Left lung (tissue), 10 donors: ENCODE data around the gene VSTM4. TPM values are rescaled to one million over a fixed set of nuclear protein-coding genes. Genes with fewer than 3 reads are reported as not detected.

Experiments used
- ATAC-seq: fragments of 200-7000 bp; cut with Tn5 transposase; one replicate; pipeline ENCODE4 v1.9.1; 2020; ENCODE audit warnings: moderate library complexity
- DNase-seq, 4 donors: peaks; one replicate each; pipeline ENCODE4 v3.0.0-alpha.2; 2013 to 2020
- H3K27ac ChIP-seq, 2 donors: fragments of 200-600 bp; sonication (generic) in 1 of 2; one replicate each; pipeline versions ENCODE4 v1.5.0 to v1.8.0; 2020 to 2021
- H3K27me3 ChIP-seq, 2 donors: fragments of 200-600 bp; sonication (generic) in 1 of 2; one replicate each; pipeline versions ENCODE4 v1.5.0 to v1.8.0; 2020 to 2021
- H3K36me3 ChIP-seq, 2 donors: fragments of 200-600 bp; sonication (generic) in 1 of 2; one replicate each; pipeline versions ENCODE4 v1.5.0 to v1.8.0; 2020 to 2021
- H3K4me1 ChIP-seq, 2 donors: fragments of 200-600 bp; one replicate each; pipeline ENCODE4 v1.8.0; 2021
- H3K4me3 ChIP-seq, 2 donors: fragments of 200-600 bp; sonication (generic) in 1 of 2; one replicate each; pipeline versions ENCODE4 v1.5.0 to v1.8.0; 2020 to 2021; ENCODE audit warnings: mild to moderate bottlenecking in 1 of 2
- H3K9me3 ChIP-seq, 2 donors: fragments of 200-600 bp; sonication (generic) in 1 of 2; one replicate each; pipeline versions ENCODE4 v1.5.0 to v1.8.0; 2020 to 2021
- intact Hi-C, 2 donors: fragments of 100-400 bp; cut with DNase I; formaldehyde crosslinking; loops; one replicate each; pipeline versions ENCODE4 v1.11.2 to v1.14.2; 2022
- polyA plus RNA-seq, 6 donors: library from polyadenylated mRNA; unstranded; fragments of 120-200 nt; gene quantifications; one replicate each; pipeline ENCODE4 v1.2.1, GENCODE V29; 2013; ENCODE audit not compliant: insufficient read length in 6 of 6
- total RNA-seq, 2 donors: library from RNA; stranded (reverse); fragmentation: NEBNext Ultra II Directional; extraction: Animal tissue kit (Norgen Biotek cat#: 25700); gene quantifications; one replicate each; pipeline ENCODE4 v1.2.1, GENCODE V29; 2021
- TF ChIP-seq, protein P1 (sequence below), 2 donors: fragments of 200-600 bp; sonication (generic) in 1 of 2; IDR thresholded peaks; one replicate each; pipeline versions ENCODE4 v1.5.0 to v1.8.0; 2021; ENCODE audit warnings: antibody characterized with exemption in 2 of 2
- donor health status: DM: no; HTN: yes; CAD: no.
- donor health status: DM: no; HTN: no; CAD: no.

Gene VSTM4
- total and polyA plus RNA-seq, 8 donors, result 11.0 to 36.9 (median 30.8) TPM

DNA sequence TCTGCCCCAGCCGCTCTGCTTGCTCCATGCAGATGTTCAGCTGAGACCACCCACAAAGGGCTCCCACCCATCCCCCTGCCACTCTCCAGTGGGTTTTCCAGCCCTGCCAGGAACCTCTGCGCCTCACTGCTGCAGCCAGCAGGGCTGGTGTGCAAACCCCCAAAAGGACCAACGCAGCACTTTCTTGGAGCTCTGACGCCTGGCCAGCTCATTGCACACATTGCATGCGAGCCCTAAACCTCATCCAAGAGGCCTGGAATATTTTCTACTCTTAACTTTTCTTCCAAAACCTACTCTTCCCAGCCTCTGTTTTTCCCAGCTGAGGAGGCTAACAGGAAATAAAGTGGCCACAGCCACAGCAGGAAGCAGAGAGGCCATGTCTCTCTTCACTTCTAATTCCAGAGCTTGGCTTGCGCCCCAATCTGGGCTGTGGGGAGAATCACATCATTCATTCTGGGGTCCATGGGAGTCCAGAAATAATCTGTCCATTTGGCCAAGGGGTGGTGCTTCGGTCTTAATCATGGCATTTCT lies 23.1 kb upstream of the VSTM4 start:
- Histone ChIP-seq H3K27me3 (no peaks in the 10 kb centered on the region), H3K27ac (peak overlapping the region in 1 of 2 donors; percentile 68), H3K9me3 (no peaks in the 10 kb centered on the region), H3K4me3 (no peak overlapping the region), H3K4me1 (peaks cover 7 to 9% of the 10 kb centered on the region in 2 donors), H3K36me3 (no peaks in the 10 kb centered on the region)
- intact Hi-C loops, result no loop called here
- peak; percentile 56 for ATAC-seq
- peak in 3 of 4 donors; percentile 60 to 86 (median 70) for DNase-seq
- TF ChIP-seq, protein P1, sequence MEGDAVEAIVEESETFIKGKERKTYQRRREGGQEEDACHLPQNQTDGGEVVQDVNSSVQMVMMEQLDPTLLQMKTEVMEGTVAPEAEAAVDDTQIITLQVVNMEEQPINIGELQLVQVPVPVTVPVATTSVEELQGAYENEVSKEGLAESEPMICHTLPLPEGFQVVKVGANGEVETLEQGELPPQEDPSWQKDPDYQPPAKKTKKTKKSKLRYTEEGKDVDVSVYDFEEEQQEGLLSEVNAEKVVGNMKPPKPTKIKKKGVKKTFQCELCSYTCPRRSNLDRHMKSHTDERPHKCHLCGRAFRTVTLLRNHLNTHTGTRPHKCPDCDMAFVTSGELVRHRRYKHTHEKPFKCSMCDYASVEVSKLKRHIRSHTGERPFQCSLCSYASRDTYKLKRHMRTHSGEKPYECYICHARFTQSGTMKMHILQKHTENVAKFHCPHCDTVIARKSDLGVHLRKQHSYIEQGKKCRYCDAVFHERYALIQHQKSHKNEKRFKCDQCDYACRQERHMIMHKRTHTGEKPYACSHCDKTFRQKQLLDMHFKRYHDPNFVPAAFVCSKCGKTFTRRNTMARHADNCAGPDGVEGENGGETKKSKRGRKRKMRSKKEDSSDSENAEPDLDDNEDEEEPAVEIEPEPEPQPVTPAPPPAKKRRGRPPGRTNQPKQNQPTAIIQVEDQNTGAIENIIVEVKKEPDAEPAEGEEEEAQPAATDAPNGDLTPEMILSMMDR (IDR thresholded peaks at IDR 0.05), result no peak

- Histone ChIP-seq H3K4me1 (peaks cover 7 to 9% of the 10 kb centered on the region in 2 donors), H3K4me3 (no peak overlapping the region), H3K27me3 (no peaks in the 10 kb centered on the region), H3K36me3 (no peaks in the 10 kb centered on the region), H3K9me3 (no peaks in the 10 kb centered on the region), H3K27ac (peak overlapping the region in 1 of 2 donors; percentile 53)
- intact Hi-C loops, result no loop called here
- TF ChIP-seq, protein P1 (IDR thresholded peaks at IDR 0.05), result no peak
- no peak for DNase-seq
- ATAC-seq, result no peak
Measured at GRCh38 chr10:49136525-49136924, 21.2 kb upstream of the VSTM4 start.

DNA sequence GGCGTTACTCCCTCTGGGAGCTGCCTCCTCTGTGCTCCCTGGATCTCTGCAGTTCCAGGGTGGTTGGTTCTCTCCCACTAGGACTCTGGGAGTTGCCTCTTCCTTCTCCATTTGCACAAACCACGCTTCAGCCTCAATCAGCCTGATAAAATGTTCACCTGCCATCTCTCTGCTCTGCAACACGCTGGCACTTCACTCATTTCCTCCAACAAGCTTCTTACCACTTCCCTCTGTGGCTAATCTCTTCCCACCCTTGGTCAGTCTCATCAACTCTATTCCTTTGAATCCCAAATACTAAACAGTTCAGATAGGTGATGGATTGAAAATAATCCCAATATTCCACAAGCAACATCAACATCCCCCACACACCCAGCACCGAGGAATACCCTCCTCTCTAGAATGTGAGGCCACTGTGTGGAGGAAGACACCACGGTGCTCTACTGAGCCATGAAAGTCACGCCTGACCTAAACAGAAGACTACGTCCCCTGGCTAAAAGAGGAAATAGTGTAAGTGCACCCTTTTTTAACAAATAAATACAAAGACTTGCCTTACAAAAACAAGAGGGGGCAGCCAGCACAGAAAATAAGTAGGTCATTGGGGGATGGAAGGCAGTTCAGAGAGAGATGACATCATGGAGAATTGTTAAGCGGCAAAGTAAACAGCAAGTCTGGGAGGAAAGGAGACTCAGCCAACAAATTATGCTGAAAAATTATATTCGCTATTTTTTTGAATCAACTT lies 20.4 kb upstream of the VSTM4 start:
- no peaks in the 10 kb centered on the region for H3K27me3 ChIP-seq
- no peak overlapping the region for H3K4me3 ChIP-seq
- intact Hi-C loops, result no loop called here
- peak in 2 of 4 donors; percentile 65 to 86 for DNase-seq
- peak; percentile 21 for ATAC-seq
- no peaks in the 10 kb centered on the region for H3K9me3 ChIP-seq
- TF ChIP-seq, protein P1 (IDR thresholded peaks at IDR 0.05), result no peak
- no peaks in the 10 kb centered on the region for H3K36me3 ChIP-seq
- peak overlapping the region in 1 of 2 donors; percentile 53 for H3K27ac ChIP-seq
- peaks cover 7 to 9% of the 10 kb centered on the region in 2 donors for H3K4me1 ChIP-seq

GRCh38 chr10:49134327-49134726 lies 19.0 kb upstream of the VSTM4 start:
- Histone ChIP-seq H3K9me3 (no peaks in the 10 kb centered on the region), H3K27me3 (no peaks in the 10 kb centered on the region), H3K27ac (no peak overlapping the region), H3K4me3 (no peak overlapping the region), H3K4me1 (peaks cover 1 to 4% of the 10 kb centered on the region in 2 donors), H3K36me3 (no peaks in the 10 kb centered on the region)
- DNase-seq (no peak), ATAC-seq (no peak)
- intact Hi-C loops, result no loop called here
- TF ChIP-seq, protein P1 (IDR thresholded peaks at IDR 0.05), result no peak

- TF ChIP-seq, protein P1 (IDR thresholded peaks at IDR 0.05), result no peak
- Histone ChIP-seq H3K36me3 (no peaks in the 10 kb centered on the region), H3K27me3 (no peaks in the 10 kb centered on the region), H3K4me1 (no peaks in the 10 kb centered on the region), H3K4me3 (no peak within 1 kb of the TSS), H3K27ac (no peak within 1 kb of the TSS), H3K9me3 (no peaks in the 10 kb centered on the region)
- ATAC-seq (no peak), DNase-seq (no peak)
- intact Hi-C loops, result no loop called here
Measured at GRCh38 chr10:49133706-49134248, 18.5 kb upstream of the VSTM4 start, which contains the start of gene FAM170B. TSS of gene FAM170B (minus strand) at chr10:49134021. CDS start at chr10:49133918, 103 bp downstream.
